LNCAP (cell line): ENCODE measurements around the gene ATP2B2.

Source experiments
- TF ChIP-seq, protein P1 (sequence below): fragments of 450-650 bp; IDR thresholded peaks from 2 replicates; pipeline ENCODE4 v1.5.1; 2017; ENCODE audit warnings: mild to moderate bottlenecking

Gene ATP2B2

DNA sequence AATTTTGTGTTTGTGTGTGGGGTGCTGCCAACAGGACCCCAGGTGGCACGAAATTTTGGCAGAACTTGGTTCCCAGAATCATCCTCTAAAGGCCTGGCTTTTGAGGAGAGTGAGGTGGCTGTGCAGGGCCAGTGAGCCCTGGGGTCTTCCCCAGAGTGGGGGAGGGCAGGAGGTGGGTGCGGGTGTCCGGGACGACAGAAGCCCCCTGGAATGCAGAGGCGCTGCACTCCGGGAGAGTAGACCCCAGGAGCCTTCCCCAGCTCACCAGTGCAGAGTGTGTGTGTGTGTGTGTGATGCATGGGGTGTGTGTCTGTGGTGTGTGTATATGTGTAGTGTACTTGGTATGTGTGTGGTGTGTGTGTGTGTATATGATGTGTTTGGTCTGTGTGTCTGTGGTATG is 140.1 kb downstream of the ATP2B2 start:
- TF ChIP-seq, protein P1, sequence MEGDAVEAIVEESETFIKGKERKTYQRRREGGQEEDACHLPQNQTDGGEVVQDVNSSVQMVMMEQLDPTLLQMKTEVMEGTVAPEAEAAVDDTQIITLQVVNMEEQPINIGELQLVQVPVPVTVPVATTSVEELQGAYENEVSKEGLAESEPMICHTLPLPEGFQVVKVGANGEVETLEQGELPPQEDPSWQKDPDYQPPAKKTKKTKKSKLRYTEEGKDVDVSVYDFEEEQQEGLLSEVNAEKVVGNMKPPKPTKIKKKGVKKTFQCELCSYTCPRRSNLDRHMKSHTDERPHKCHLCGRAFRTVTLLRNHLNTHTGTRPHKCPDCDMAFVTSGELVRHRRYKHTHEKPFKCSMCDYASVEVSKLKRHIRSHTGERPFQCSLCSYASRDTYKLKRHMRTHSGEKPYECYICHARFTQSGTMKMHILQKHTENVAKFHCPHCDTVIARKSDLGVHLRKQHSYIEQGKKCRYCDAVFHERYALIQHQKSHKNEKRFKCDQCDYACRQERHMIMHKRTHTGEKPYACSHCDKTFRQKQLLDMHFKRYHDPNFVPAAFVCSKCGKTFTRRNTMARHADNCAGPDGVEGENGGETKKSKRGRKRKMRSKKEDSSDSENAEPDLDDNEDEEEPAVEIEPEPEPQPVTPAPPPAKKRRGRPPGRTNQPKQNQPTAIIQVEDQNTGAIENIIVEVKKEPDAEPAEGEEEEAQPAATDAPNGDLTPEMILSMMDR, result no peak

DNA sequence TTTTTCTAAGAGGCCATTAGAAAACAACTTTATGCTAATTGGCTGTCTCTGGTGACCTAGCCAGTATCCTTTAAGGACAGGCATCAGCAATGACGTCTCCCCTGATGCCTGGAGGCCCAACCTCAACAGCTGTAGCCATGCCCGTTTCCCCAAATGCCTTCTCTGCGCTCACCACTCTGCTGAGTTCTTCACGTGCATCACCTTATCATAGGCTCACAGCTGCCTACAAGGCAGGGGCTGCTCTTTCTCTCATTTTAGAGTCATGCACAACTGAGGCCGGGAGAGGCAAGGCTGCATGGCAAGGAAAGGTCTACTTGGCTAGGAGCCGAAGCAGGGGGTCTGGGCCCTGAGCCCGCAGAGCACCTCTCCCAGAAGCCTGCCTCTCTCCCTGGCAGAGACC is 140.6 kb downstream of the ATP2B2 start:
- TF ChIP-seq, protein P1, result no peak

DNA sequence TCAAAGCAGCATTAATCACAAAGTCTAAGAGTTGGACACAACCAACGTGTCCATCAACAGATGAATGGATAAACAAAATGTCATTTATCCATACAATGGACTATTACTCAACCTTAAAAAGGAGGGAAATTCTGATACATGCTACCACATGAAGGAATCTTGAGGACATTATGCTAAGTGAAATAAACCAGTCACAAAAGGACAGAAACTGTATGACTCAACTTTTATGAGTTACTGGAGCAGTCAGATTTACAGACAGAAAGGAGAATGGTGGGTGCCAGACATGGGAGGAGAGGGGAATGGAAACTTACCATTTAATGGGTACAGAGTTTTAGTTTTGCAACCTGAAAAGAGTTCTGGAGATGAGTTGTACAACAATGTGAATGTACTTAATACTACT is 141.5 kb downstream of the ATP2B2 start:
- TF ChIP-seq, protein P1, result no peak

GRCh38 chr3:10361375-10361774 is 144.0 kb downstream of the ATP2B2 start:
- TF ChIP-seq, protein P1, result no peak

GRCh38 chr3:10360478-10360877 is 144.9 kb downstream of the ATP2B2 start:
- TF ChIP-seq, protein P1, result no peak

DNA sequence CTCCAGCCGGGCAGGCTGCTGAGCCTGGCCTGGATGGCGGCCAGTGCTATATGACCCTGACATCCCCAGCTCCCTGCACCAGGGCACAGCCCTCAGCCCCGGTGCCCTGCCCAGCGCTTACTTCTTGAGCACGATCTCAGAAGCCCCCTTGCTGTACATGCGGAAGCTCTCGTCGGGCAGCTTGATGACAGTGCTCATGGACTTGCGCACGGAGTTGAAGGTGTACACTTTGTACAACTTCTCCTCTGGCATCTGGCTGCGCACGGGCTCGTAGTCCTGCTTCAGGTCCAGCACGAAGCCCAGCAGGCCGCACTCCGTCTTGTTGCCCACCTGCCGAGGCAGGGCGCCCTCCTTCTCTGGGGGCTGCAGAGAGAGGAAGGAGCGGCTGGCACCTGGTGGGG is 145.6 kb downstream of the ATP2B2 start:
- TF ChIP-seq, protein P1, result no peak

GRCh38 chr3:10358309-10358980 is 146.9 kb downstream of the ATP2B2 start:
- TF ChIP-seq, protein P1, result no peak
